ENCODE data around the gene NFATC2.

The NFATC2 gene

GRCh38 chr20:51426718-51427650 lies 115.5 kb downstream of the NFATC2 start:
- DNase-seq = no peak

- no peak for DNase-seq
Measured at GRCh38 chr20:51425347-51426106, 117.0 kb downstream of the NFATC2 start.

GRCh38 chr20:51424270-51425117 lies 118.0 kb downstream of the NFATC2 start:
- DNase-seq = no peak

GRCh38 chr20:51423810-51424209 lies 118.7 kb downstream of the NFATC2 start:
- DNase-seq = peak; percentile 96

GRCh38 chr20:51423290-51423667 lies 119.2 kb downstream of the NFATC2 start:
- no peak for DNase-seq

GRCh38 chr20:51422514-51423289 lies 119.8 kb downstream of the NFATC2 start:
- DNase-seq = no peak

- no peak for DNase-seq
Measured at GRCh38 chr20:51420805-51421204, 121.7 kb downstream of the NFATC2 start.

GRCh38 chr20:51420111-51420510 lies 122.4 kb downstream of the NFATC2 start:
- no peak for DNase-seq

GRCh38 chr20:51419646-51420045 lies 122.9 kb downstream of the NFATC2 start:
- no peak for DNase-seq

GRCh38 chr20:51419231-51419630 lies 123.3 kb downstream of the NFATC2 start:
- DNase-seq = no peak

- no peak for DNase-seq
Measured at GRCh38 chr20:51418137-51418529, 124.4 kb downstream of the NFATC2 start.

GRCh38 chr20:51417250-51418136 lies 125.0 kb downstream of the NFATC2 start:
- DNase-seq = no peak

GRCh38 chr20:51416532-51417249 lies 125.8 kb downstream of the NFATC2 start:
- no peak for DNase-seq

GRCh38 chr20:51413857-51414256 lies 128.7 kb downstream of the NFATC2 start:
- DNase-seq = no peak

- DNase-seq = no peak
Measured at GRCh38 chr20:51412951-51413481, 129.5 kb downstream of the NFATC2 start.

GRCh38 chr20:51412333-51412871 lies 130.1 kb downstream of the NFATC2 start:
- DNase-seq = peak; percentile 80

- no peak for DNase-seq
Measured at GRCh38 chr20:51411870-51412269, 130.6 kb downstream of the NFATC2 start.

- no peak for DNase-seq
Measured at GRCh38 chr20:51410586-51411325, 131.8 kb downstream of the NFATC2 start.

Data from islet precursor cell (in vitro differentiated cells).